B cell (primary cell): ENCODE results near the gene RECQL.

Source experiments
- EZH2 ChIP-seq: IDR thresholded peaks from 2 replicates; pipeline ENCODE4 v1.6.1; 2012; ENCODE audit warnings: borderline replicate concordance, low read depth, mild to moderate bottlenecking, moderate library complexity, low read length; ENCODE audit not compliant: insufficient read depth, poor library complexity, severe bottlenecking
- TF ChIP-seq, protein P1 (sequence below): fragments of 200-600 bp; IDR thresholded peaks from one replicate; pipeline ENCODE4 v1.8.0; 2022; ENCODE audit warnings: antibody characterized with exemption, mild to moderate bottlenecking

DNA sequence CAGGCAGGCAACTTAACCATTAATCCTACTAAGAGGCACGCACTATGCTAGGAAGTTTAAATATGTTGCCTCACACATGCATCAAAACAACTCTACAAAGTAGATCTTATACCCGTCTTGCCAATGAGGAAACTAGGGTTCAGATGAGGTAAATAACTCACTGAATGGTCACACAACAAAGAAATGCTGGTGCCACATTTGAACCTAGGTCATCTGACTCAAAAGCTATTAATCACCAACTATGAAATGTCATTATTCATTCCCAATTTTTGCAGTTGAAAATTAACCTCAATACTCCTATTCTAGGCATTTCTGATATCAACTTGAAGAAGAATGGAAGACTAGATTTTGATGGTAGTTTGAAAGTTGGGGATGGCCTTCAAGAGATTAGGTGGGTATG, 66.7 kb downstream of the RECQL start:
- TF ChIP-seq, protein P1, sequence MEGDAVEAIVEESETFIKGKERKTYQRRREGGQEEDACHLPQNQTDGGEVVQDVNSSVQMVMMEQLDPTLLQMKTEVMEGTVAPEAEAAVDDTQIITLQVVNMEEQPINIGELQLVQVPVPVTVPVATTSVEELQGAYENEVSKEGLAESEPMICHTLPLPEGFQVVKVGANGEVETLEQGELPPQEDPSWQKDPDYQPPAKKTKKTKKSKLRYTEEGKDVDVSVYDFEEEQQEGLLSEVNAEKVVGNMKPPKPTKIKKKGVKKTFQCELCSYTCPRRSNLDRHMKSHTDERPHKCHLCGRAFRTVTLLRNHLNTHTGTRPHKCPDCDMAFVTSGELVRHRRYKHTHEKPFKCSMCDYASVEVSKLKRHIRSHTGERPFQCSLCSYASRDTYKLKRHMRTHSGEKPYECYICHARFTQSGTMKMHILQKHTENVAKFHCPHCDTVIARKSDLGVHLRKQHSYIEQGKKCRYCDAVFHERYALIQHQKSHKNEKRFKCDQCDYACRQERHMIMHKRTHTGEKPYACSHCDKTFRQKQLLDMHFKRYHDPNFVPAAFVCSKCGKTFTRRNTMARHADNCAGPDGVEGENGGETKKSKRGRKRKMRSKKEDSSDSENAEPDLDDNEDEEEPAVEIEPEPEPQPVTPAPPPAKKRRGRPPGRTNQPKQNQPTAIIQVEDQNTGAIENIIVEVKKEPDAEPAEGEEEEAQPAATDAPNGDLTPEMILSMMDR: no peak
- no peak for TF ChIP-seq EZH2
